Mesendoderm (in vitro differentiated cells): ENCODE results near the gene GJB6.

Source experiments
- DNase-seq: peaks from one replicate; pipeline ENCODE4 v3.0.0; 2013
- H2AK5ac ChIP-seq: 2 replicates; pipeline ENCODE4 v1.6.1; 2013; ENCODE audit warnings: low read length, inconsistent platforms
- H2BK120ac ChIP-seq: 2 replicates; pipeline ENCODE4 v1.6.1; 2013; ENCODE audit warnings: low read depth, mild to moderate bottlenecking, low read length, moderate library complexity, mixed read lengths
- H2BK15ac ChIP-seq: replicated peaks from 2 replicates; pipeline ENCODE4 v1.6.1; 2013; ENCODE audit warnings: low read depth, mild to moderate bottlenecking, moderate library complexity
- H2BK5ac ChIP-seq: 2 replicates; pipeline ENCODE4 v1.6.1; 2013; ENCODE audit warnings: low read length, inconsistent platforms
- H3K18ac ChIP-seq: 2 replicates; pipeline ENCODE4 v1.6.1; 2013; ENCODE audit warnings: mild to moderate bottlenecking, low read length, mixed read lengths
- H3K23ac ChIP-seq: one replicate; pipeline ENCODE4 v1.6.1; 2013; ENCODE audit warnings: low read length
- H3K27ac ChIP-seq: 2 replicates; pipeline ENCODE4 v1.5.1; 2013; ENCODE audit warnings: low read depth, mild to moderate bottlenecking, inconsistent platforms, low read length, moderate library complexity
- H3K27me3 ChIP-seq: 2 replicates; pipeline ENCODE4 v1.6.1; 2013; ENCODE audit warnings: low read length, control low read depth, mild to moderate bottlenecking, inconsistent platforms; ENCODE audit not compliant: insufficient read depth, poor library complexity
- H3K36me3 ChIP-seq: 2 replicates; pipeline ENCODE4 v1.6.1; 2013; ENCODE audit warnings: low read length, inconsistent platforms; ENCODE audit not compliant: control insufficient read depth, insufficient read depth
- H3K4ac ChIP-seq: one replicate; pipeline ENCODE4 v1.6.1; 2013; ENCODE audit warnings: low read depth, mild to moderate bottlenecking, low read length, moderate library complexity
- H3K4me1 ChIP-seq: 2 replicates; pipeline ENCODE4 v1.6.1; 2013; ENCODE audit warnings: low read depth, low read length, inconsistent platforms; ENCODE audit not compliant: control insufficient read depth
- H3K4me2 ChIP-seq: 2 replicates; pipeline ENCODE4 v1.6.1; 2013; ENCODE audit warnings: low read length
- H3K4me3 ChIP-seq: 2 replicates; pipeline ENCODE4 v1.5.1; 2013; ENCODE audit warnings: mild to moderate bottlenecking, low read length
- H3K56ac ChIP-seq: one replicate; pipeline ENCODE4 v1.6.1; 2013; ENCODE audit warnings: low read length
- H3K79me1 ChIP-seq: 2 replicates; pipeline ENCODE4 v1.6.1; 2013; ENCODE audit warnings: low read length, inconsistent platforms
- H3K79me2 ChIP-seq: 2 replicates; pipeline ENCODE4 v1.6.1; 2013; ENCODE audit warnings: mild to moderate bottlenecking, low read length; ENCODE audit not compliant: control insufficient read depth, insufficient read depth
- H3K9ac ChIP-seq: 2 replicates; pipeline ENCODE4 v1.6.1; 2013; ENCODE audit warnings: low read length, inconsistent platforms
- H4K5ac ChIP-seq: one replicate; pipeline ENCODE4 v1.6.1; 2013; ENCODE audit warnings: low read length
- H4K8ac ChIP-seq: one replicate; pipeline ENCODE4 v1.6.1; 2013; ENCODE audit warnings: low read depth, mild to moderate bottlenecking, control low read depth, low read length, moderate library complexity
- WGBS: extraction: QIAGEN DNeasy Blood & Tissue Kit; methylation state at CpG from one replicate; pipeline ENCODE4 v1.1.7; 2013; ENCODE audit warnings: low lambda C conversion rate, missing lambda C conversion rate; ENCODE audit not compliant: insufficient coverage; ENCODE audit errors: extremely low coverage; 5-methylcytosine and 5-hydroxymethylcytosine counted together

The GJB6 gene

DNA sequence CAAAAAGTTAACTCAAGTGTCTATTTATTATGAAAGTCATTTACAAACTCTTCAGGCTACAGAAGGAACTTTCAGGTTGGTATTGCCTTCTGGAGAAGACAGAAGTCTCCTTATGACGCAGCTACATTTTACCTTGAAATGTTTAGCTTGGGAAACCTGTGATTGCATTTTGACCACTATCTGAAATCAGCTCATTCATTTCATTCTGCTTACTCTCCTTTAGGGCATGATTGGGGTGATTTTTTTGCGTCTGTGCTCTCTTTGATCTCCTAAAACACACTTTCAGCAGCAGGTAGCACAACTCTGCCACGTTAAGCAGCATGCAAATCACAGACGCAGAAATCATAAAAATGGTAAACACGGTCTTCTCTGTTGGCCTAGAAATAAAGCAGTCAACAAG, 9.6 kb downstream of the GJB6 start:
- no peak overlapping the region for H3K4ac ChIP-seq
- no peaks in the 10 kb centered on the region for H3K79me1 ChIP-seq
- H3K4me1 ChIP-seq: no peaks in the 10 kb centered on the region
- no peaks in the 10 kb centered on the region for H3K36me3 ChIP-seq
- H3K4me2 ChIP-seq: no peak overlapping the region
- no peak overlapping the region for H2BK120ac ChIP-seq
- DNase-seq: no peak
- no peak overlapping the region for H2AK5ac ChIP-seq
- H3K27ac ChIP-seq: no peak overlapping the region
- H3K79me2 ChIP-seq: no peaks in the 10 kb centered on the region
- no peak overlapping the region for H3K18ac ChIP-seq
- H4K5ac ChIP-seq: no peak overlapping the region
- H3K56ac ChIP-seq: no peak overlapping the region
- no CpG with 5 or more reads among the region's 5 CpGs for WGBS
- H3K4me3 ChIP-seq: no peak overlapping the region
- no peaks in the 10 kb centered on the region for H3K27me3 ChIP-seq
- H2BK15ac ChIP-seq: no peak overlapping the region
- no peak overlapping the region for H3K9ac ChIP-seq
- no peak overlapping the region for H3K23ac ChIP-seq
- no peak overlapping the region for H4K8ac ChIP-seq
- no peak overlapping the region for H2BK5ac ChIP-seq

DNA sequence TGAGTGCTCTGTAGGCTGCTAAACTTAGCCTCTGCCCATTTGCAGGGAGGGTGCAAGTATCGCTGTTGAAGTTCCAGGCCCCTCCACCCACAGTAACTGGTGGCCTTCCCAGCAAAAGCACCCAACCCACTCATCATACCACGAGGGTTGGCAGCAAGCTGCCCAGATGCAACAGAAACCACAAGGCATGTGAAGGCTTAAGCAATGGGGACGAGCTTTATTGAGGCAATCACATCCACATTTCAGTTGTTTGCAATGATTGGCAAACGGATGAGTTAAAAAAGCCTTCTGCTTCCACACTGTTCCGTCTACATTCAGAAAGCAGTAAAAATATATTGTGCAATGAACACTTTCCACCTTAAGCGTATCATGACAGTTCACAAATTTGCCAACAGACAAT, 10.3 kb downstream of the GJB6 start:
- no peak overlapping the region for H3K27ac ChIP-seq
- H3K4me3 ChIP-seq: no peak overlapping the region
- no peak for DNase-seq

DNA sequence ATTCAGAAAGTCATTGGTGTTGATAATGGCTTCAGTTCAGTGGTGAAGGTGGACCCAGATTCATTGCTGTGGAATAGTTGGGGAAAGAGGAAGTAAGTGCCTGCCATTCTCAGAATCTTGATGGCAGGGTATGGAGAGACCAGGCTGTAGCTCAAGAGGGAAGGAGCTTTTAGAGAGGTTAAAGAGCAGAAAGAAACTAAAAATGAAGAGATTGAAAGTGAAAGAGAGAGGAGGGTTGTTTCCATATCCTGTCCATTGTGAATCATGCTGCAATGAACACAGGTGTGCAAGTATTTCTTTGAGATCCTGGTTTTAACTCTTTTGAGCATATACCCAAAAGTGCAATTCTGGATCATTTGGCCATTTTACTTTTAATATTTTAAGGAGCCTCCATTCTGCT, 12.5 kb downstream of the GJB6 start:
- Histone ChIP-seq H2BK15ac (no peak overlapping the region), H3K4me1 (no peaks in the 10 kb centered on the region), H4K5ac (no peak overlapping the region), H3K79me2 (no peaks in the 10 kb centered on the region), H3K36me3 (no peaks in the 10 kb centered on the region), H3K23ac (no peak overlapping the region), H3K4me3 (no peak overlapping the region), H3K27me3 (no peaks in the 10 kb centered on the region), H2AK5ac (no peak overlapping the region), H3K27ac (no peak overlapping the region), H3K9ac (no peak overlapping the region), H2BK5ac (no peak overlapping the region), H3K79me1 (no peaks in the 10 kb centered on the region), H2BK120ac (no peak overlapping the region), H3K4me2 (no peak overlapping the region), H3K18ac (no peak overlapping the region), H4K8ac (no peak overlapping the region), H3K4ac (no peak overlapping the region), H3K56ac (no peak overlapping the region)
- DNase-seq: no peak

More for the DNA sequence above, 10.3 kb downstream of the GJB6 start:
- no peaks in the 10 kb centered on the region for H3K79me1 ChIP-seq
- no peak overlapping the region for H4K8ac ChIP-seq
- no CpG with 5 or more reads among the region's 6 CpGs for WGBS
- no peak overlapping the region for H2BK120ac ChIP-seq
- no peak overlapping the region for H2BK15ac ChIP-seq
- no peak overlapping the region for H3K4ac ChIP-seq
- H3K27me3 ChIP-seq: no peaks in the 10 kb centered on the region
- H3K23ac ChIP-seq: no peak overlapping the region
- no peaks in the 10 kb centered on the region for H3K4me1 ChIP-seq
- no peak overlapping the region for H4K5ac ChIP-seq
- H3K4me2 ChIP-seq: no peak overlapping the region
- H2AK5ac ChIP-seq: no peak overlapping the region
- H3K36me3 ChIP-seq: no peaks in the 10 kb centered on the region
- no peak overlapping the region for H3K18ac ChIP-seq
- H3K9ac ChIP-seq: no peak overlapping the region
- H3K56ac ChIP-seq: no peak overlapping the region
- H2BK5ac ChIP-seq: no peak overlapping the region
- no peaks in the 10 kb centered on the region for H3K79me2 ChIP-seq

DNA sequence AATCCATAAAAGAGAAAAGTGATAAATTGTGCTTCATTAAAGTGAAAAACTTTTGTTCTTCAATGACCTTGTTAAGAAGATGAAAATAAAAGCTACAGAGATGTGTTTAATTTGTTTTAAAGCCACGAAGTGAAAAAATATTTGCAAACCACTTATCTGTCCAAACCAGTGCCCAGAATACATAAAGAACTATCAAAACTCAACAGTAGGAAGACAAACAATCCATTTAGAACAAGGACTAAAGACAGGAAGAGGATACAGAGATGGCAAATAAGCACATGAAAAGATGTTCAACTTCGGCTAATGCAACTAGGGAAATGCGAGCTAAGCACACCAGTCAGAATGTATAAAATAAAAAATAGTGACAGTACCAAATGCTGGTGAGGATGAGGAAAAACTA, 15.0 kb downstream of the GJB6 start:
- no peak overlapping the region for H3K18ac ChIP-seq
- no peak for DNase-seq
- no peak overlapping the region for H3K4me3 ChIP-seq
- no peak overlapping the region for H3K56ac ChIP-seq
- H4K8ac ChIP-seq: no peak overlapping the region
- H3K36me3 ChIP-seq: no peaks in the 10 kb centered on the region
- H3K4me2 ChIP-seq: no peak overlapping the region
- no peak overlapping the region for H3K27ac ChIP-seq
- no peak overlapping the region for H2BK5ac ChIP-seq
- no peak overlapping the region for H3K9ac ChIP-seq
- H4K5ac ChIP-seq: no peak overlapping the region
- no peak overlapping the region for H3K23ac ChIP-seq
- no peaks in the 10 kb centered on the region for H3K27me3 ChIP-seq
- no peak overlapping the region for H2BK15ac ChIP-seq
- no peaks in the 10 kb centered on the region for H3K4me1 ChIP-seq
- no peaks in the 10 kb centered on the region for H3K79me2 ChIP-seq
- no peak overlapping the region for H2BK120ac ChIP-seq
- WGBS: no CpG with 5 or more reads among the region's 3 CpGs
- no peaks in the 10 kb centered on the region for H3K79me1 ChIP-seq
- no peak overlapping the region for H3K4ac ChIP-seq
- no peak overlapping the region for H2AK5ac ChIP-seq

DNA sequence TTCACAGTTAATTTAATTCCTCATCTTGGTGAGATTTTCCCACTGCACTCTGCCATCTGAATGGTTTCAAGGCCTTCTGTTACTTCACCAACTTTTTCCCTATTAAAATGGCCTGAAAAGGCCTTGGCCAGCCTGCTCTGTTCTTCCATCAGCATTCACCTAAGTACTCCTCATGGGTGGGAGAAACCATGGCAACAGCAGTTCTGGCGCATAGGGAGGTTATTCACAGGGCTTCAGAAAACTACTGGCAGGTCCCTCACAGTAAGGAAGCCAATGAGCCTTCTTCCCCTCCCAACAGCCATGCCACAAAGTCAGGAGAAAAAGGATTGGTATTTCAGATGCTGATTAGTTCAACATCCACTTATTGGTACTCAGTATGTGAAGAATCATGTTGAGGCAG, 22.2 kb downstream of the GJB6 start:
- no peak overlapping the region for H2BK5ac ChIP-seq
- H3K79me1 ChIP-seq: no peaks in the 10 kb centered on the region
- no peaks in the 10 kb centered on the region for H3K36me3 ChIP-seq
- WGBS: no CpG with 5 or more reads among the region's 1 CpG
- no peak overlapping the region for H3K4me2 ChIP-seq
- no peak overlapping the region for H3K9ac ChIP-seq
- no peaks in the 10 kb centered on the region for H3K79me2 ChIP-seq
- no peaks in the 10 kb centered on the region for H3K4me1 ChIP-seq
- H2BK15ac ChIP-seq: no peak overlapping the region
- DNase-seq: no peak
- H3K27ac ChIP-seq: no peak overlapping the region
- no peak overlapping the region for H3K56ac ChIP-seq
- no peak overlapping the region for H3K4me3 ChIP-seq
- no peaks in the 10 kb centered on the region for H3K27me3 ChIP-seq
- no peak overlapping the region for H3K23ac ChIP-seq
- no peak overlapping the region for H4K8ac ChIP-seq
- H4K5ac ChIP-seq: no peak overlapping the region
- H2AK5ac ChIP-seq: no peak overlapping the region
- no peak overlapping the region for H3K18ac ChIP-seq
- no peak overlapping the region for H3K4ac ChIP-seq
- H2BK120ac ChIP-seq: no peak overlapping the region

DNA sequence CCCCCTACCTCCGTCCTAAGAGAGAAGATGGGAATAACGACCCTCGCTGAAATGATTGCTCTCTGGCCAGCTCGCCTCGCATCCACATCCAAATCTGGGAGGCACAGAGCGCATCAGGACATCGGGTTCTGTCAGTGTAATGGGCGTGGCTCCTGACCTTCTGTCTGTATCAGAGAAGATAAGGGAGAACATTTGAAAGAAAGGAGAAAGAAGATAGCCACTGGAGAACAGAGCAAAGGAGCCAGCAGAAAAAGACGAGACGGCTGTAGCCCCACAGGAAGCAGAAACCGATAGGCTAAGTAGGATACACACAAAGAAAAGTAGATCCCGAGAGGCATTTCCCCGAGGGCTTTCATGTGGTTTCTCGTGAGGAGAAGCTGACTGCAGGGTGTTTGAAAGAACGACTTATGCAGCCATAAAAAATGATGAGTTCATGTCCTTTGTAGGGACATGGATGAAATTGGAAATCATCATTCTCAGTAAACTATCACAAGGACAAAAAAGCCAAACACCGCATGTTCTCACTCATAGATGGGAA, 25.4 kb downstream of the GJB6 start:
- DNase-seq: no peak
- no peak overlapping the region for H2BK5ac ChIP-seq
- H3K27me3 ChIP-seq: no peaks in the 10 kb centered on the region
- H3K4me1 ChIP-seq: no peaks in the 10 kb centered on the region
- no CpG with 5 or more reads among the region's 16 CpGs for WGBS
- H3K4ac ChIP-seq: no peak overlapping the region
- H3K4me2 ChIP-seq: no peak overlapping the region
- H2BK120ac ChIP-seq: no peak overlapping the region
- H3K18ac ChIP-seq: no peak overlapping the region
- H3K79me2 ChIP-seq: no peaks in the 10 kb centered on the region
- no peak overlapping the region for H4K8ac ChIP-seq
- H3K9ac ChIP-seq: no peak overlapping the region
- H3K27ac ChIP-seq: no peak overlapping the region
- no peak overlapping the region for H2BK15ac ChIP-seq
- no peaks in the 10 kb centered on the region for H3K36me3 ChIP-seq
- no peak overlapping the region for H3K23ac ChIP-seq
- H3K79me1 ChIP-seq: no peaks in the 10 kb centered on the region
- no peak overlapping the region for H3K56ac ChIP-seq
- H3K4me3 ChIP-seq: no peak overlapping the region
- no peak overlapping the region for H2AK5ac ChIP-seq
- H4K5ac ChIP-seq: no peak overlapping the region
